ENCODE data around the gene DUSP15.
"Not testable (repeated sequence)": the region's sequence is repeated elsewhere in the genome, so short reads cannot be mapped to it uniquely, and the experiment has no call there.

The DUSP15 gene

GRCh38 chr20:31818376-31818908, 51.9 kb downstream of the DUSP15 start:
- Mint-ChIP-seq H3K4me3 (no peak overlapping the region), H3K27me3 (ENCODE audit: low read depth) (no peaks in the 10 kb centered on the region), H3K4me1 (ENCODE audit: low read depth) (no peaks in the 10 kb centered on the region), H3K27ac (no peak overlapping the region), H3K36me3 (ENCODE audit: low read depth) (no peaks in the 10 kb centered on the region), H3K9me3 (no peaks in the 10 kb centered on the region)

DNA sequence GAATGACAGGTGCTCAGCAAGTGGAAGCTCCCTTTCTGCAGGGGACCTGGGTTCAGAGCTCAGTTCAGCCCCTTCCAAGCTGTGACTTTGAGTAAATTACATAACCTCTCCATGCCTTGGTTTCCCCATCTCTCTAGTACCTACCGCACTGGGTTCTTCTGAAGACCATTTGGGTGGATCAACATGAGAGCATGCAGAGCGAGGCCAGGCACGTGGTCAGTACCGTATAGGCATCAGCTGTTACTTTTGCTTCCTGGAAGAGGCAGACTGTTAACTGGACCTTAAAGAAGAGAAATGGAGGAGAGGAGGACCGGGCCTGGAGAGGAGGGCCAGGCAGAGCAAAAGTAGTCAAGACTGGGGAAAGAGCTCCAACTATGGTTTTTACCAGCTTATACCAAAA, 52.9 kb downstream of the DUSP15 start:
- no peak overlapping the region for H3K27ac Mint-ChIP-seq
- H3K4me3 Mint-ChIP-seq, result no peak overlapping the region
- H3K27me3 Mint-ChIP-seq (ENCODE audit: low read depth), result no peaks in the 10 kb centered on the region
- no peaks in the 10 kb centered on the region for H3K9me3 Mint-ChIP-seq
- no peaks in the 10 kb centered on the region for H3K36me3 Mint-ChIP-seq (ENCODE audit: low read depth)
- H3K4me1 Mint-ChIP-seq (ENCODE audit: low read depth), result no peaks in the 10 kb centered on the region

DNA sequence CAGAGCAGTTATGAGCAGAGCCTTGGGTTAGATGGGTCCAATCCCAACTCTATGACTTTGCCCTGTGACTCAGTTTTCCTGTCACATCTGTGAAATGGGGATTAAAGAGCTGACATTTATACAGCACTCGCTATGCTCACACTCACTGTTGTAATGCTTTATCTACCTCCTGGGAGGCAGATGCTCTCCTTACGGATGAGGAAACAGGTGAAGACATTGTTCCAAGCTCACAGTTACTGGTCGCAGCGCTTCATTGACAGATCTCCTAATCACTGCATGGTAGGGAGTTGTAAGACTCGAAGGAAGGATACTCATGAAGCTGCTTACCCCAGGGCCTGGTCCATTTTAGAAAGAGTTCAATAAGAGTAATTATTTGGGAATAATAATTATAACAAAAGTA, 54.1 kb downstream of the DUSP15 start:
- H3K4me3 Mint-ChIP-seq, result no peak overlapping the region
- H3K36me3 Mint-ChIP-seq (ENCODE audit: low read depth), result no peaks in the 10 kb centered on the region
- H3K9me3 Mint-ChIP-seq, result no peaks in the 10 kb centered on the region
- no peaks in the 10 kb centered on the region for H3K4me1 Mint-ChIP-seq (ENCODE audit: low read depth)
- no peak overlapping the region for H3K27ac Mint-ChIP-seq
- no peaks in the 10 kb centered on the region for H3K27me3 Mint-ChIP-seq (ENCODE audit: low read depth)

- no peaks in the 10 kb centered on the region for H3K9me3 Mint-ChIP-seq
- no peaks in the 10 kb centered on the region for H3K4me1 Mint-ChIP-seq (ENCODE audit: low read depth)
- no peak overlapping the region for H3K4me3 Mint-ChIP-seq
- H3K27me3 Mint-ChIP-seq (ENCODE audit: low read depth), result no peaks in the 10 kb centered on the region
- H3K27ac Mint-ChIP-seq, result no peak overlapping the region
- H3K36me3 Mint-ChIP-seq (ENCODE audit: low read depth), result no peaks in the 10 kb centered on the region
Measured at GRCh38 chr20:31815408-31816188, 54.7 kb downstream of the DUSP15 start.

- not testable (repeated sequence) for H3K4me3 Mint-ChIP-seq; H3K9me3 Mint-ChIP-seq; H3K36me3 Mint-ChIP-seq (ENCODE audit: low read depth); H3K27me3 Mint-ChIP-seq (ENCODE audit: low read depth); H3K4me1 Mint-ChIP-seq (ENCODE audit: low read depth); H3K27ac Mint-ChIP-seq
Measured at GRCh38 chr20:31814142-31814541, 56.2 kb downstream of the DUSP15 start.

- H3K27ac Mint-ChIP-seq, result no peak overlapping the region
- H3K4me1 Mint-ChIP-seq (ENCODE audit: low read depth), result no peaks in the 10 kb centered on the region
- H3K4me3 Mint-ChIP-seq, result no peak overlapping the region
- H3K27me3 Mint-ChIP-seq (ENCODE audit: low read depth), result no peaks in the 10 kb centered on the region
- no peaks in the 10 kb centered on the region for H3K36me3 Mint-ChIP-seq (ENCODE audit: low read depth)
- no peaks in the 10 kb centered on the region for H3K9me3 Mint-ChIP-seq
Measured at GRCh38 chr20:31813611-31814010, 56.7 kb downstream of the DUSP15 start.

DNA sequence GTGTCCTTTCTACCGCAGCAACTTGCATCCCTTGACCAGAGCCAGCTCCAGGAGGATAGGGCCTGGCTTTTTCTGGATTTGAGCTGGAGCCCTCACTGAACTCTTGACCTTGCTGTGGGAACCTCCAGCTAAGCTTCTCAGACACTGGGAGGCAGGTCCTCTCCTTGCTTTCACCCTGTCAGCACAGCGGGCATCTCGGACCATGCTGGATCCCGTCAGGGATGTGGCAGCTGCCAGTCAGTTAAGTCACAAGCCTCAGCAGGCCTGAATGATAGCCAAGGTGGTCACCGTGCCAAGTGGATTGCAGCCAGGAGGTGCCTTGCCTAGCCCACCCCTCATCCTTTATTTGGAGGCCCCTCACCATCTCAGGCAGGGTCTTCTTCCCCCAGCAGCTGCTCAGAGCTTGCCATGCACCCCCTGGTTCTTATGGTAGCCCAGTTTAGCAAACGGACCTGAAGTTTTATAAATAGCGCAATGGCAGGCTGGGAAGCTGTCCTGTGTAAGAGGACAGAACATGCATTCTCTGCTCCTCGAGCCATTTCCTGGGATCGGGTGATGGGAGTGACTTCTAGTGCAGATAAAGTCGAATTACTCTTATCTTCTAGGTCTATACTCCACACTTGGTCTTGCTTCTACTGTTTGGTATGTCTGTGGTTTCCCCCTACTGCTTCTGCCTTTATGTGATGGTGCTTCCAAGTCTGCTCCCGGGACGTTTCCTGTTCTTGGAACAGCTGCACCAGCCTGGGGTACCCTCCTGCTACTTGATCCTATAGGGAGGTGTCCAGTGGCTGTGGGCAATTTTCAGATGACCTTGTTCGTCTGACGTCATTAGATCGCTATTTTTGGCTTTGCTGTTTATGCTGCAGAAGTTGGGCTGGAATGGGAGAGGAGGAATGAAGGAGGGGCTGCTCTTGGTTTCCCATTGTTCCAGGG, 58.3 kb downstream of the DUSP15 start:
- Mint-ChIP-seq H3K27me3 (ENCODE audit: low read depth) (no peaks in the 10 kb centered on the region), H3K4me3 (no peak overlapping the region), H3K27ac (no peak overlapping the region), H3K9me3 (no peaks in the 10 kb centered on the region), H3K4me1 (ENCODE audit: low read depth) (no peaks in the 10 kb centered on the region), H3K36me3 (ENCODE audit: low read depth) (peaks cover 3% of the 10 kb centered on the region)

DNA sequence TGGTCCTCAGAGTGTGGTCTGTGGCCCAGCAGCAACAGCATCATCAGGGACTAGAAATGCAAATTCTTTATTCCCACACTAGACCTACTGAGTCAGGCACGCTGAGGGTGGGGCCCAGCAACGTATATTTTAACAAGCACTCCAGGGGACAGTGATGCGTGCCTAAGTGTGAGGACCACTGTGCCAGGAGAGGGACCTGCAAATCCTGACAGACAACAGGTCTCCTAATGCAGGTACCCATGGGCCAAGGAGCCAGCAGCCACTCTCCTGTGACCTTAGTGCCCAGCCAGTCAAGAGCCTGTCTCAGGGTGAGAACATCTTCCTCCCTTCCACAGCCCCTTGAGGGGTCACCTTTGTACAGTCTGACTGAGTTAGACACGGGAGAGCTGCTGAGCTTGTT, 59.1 kb downstream of the DUSP15 start:
- H3K4me3 Mint-ChIP-seq, result no peak overlapping the region
- H3K27ac Mint-ChIP-seq, result no peak overlapping the region
- H3K9me3 Mint-ChIP-seq, result no peaks in the 10 kb centered on the region

More for the DNA sequence above, 59.1 kb downstream of the DUSP15 start:
- H3K36me3 Mint-ChIP-seq (ENCODE audit: low read depth), result peaks cover 7% of the 10 kb centered on the region
- H3K4me1 Mint-ChIP-seq (ENCODE audit: low read depth), result no peaks in the 10 kb centered on the region
- H3K27me3 Mint-ChIP-seq (ENCODE audit: low read depth), result no peaks in the 10 kb centered on the region
